ENCODE results near the gene FREM2. TPM values are rescaled to one million over a fixed set of nuclear protein-coding genes. Genes with fewer than 3 reads are reported as not detected.

FREM2 gene
- total and polyA plus RNA-seq, 4 donors: 1.6 to 58.3 (median 9.4) TPM

GRCh38 chr13:38826182-38826813 lies 139.4 kb downstream of the FREM2 start:
- Histone ChIP-seq H3K27ac (ENCODE audit: low read depth in 1 of 2, low read length in 1 of 2) (no peak overlapping the region), H3K9me3 (ENCODE audit: control insufficient read depth in 4 of 4, insufficient read depth in 3 of 4, low read length in 3 of 4) (no peaks in the 10 kb centered on the region), H3K36me3 (ENCODE audit: control insufficient read depth in 4 of 4, insufficient read depth in 4 of 4, low read length in 4 of 4) (no peaks in the 10 kb centered on the region), H3K4me3 (no peak overlapping the region), H3K27me3 (ENCODE audit: control insufficient read depth in 3 of 3, insufficient read depth in 3 of 3, low read length in 2 of 3) (no peaks in the 10 kb centered on the region), H3K9ac (ENCODE audit: insufficient read depth in 1 of 2, low read length in 2 of 2) (no peak overlapping the region), H3K4me1 (ENCODE audit: control insufficient read depth in 5 of 5, insufficient read depth in 5 of 5, low read length in 5 of 5) (peaks cover 0 to 13% (median 0%) of the 10 kb centered on the region in 5 donors)
- TF ChIP-seq CTCF (IDR thresholded peaks at IDR 0.05; ENCODE audit: control extremely low read depth, extremely low read depth): no peak
- 56 to 67% methylated on average over 11 of the region's 11 CpGs for WGBS, 2 donors
- DNase-seq (no peak), ATAC-seq (ENCODE audit: insufficient read depth, low FRiP score) (no peak)

- no peak for ATAC-seq (ENCODE audit: insufficient read depth, low FRiP score)
Measured at GRCh38 chr13:38830442-38831045, 143.7 kb downstream of the FREM2 start.

GRCh38 chr13:38844581-38844980 lies 157.7 kb downstream of the FREM2 start:
- no peak for ATAC-seq (ENCODE audit: insufficient read depth, low FRiP score)
- no peak overlapping the region for H3K27ac ChIP-seq (ENCODE audit: low read depth in 1 of 2, low read length in 1 of 2)
- no peaks in the 10 kb centered on the region for H3K36me3 ChIP-seq (ENCODE audit: control insufficient read depth in 4 of 4, insufficient read depth in 4 of 4, low read length in 4 of 4)
- no peak for TF ChIP-seq CTCF (IDR thresholded peaks at IDR 0.05; ENCODE audit: control extremely low read depth, extremely low read depth)
- H3K27me3 ChIP-seq (ENCODE audit: control insufficient read depth in 3 of 3, insufficient read depth in 3 of 3, low read length in 2 of 3): no peaks in the 10 kb centered on the region
- no peak overlapping the region for H3K4me3 ChIP-seq
- WGBS, 2 donors: 89 to 94% methylated on average over 1 of the region's 1 CpG
- peaks cover 0 to under 1% (median 0%) of the 10 kb centered on the region in 4 donors for H3K9me3 ChIP-seq (ENCODE audit: control insufficient read depth in 4 of 4, insufficient read depth in 3 of 4, low read length in 3 of 4)
- H3K9ac ChIP-seq (ENCODE audit: insufficient read depth in 1 of 2, low read length in 2 of 2): no peak overlapping the region
- no peak for DNase-seq
- no peaks in the 10 kb centered on the region for H3K4me1 ChIP-seq (ENCODE audit: control insufficient read depth in 5 of 5, insufficient read depth in 5 of 5, low read length in 5 of 5)

More at GRCh38 chr13:38830442-38831045, 143.7 kb downstream of the FREM2 start:
- Histone ChIP-seq H3K9me3 (ENCODE audit: control insufficient read depth in 4 of 4, insufficient read depth in 3 of 4, low read length in 3 of 4) (no peaks in the 10 kb centered on the region), H3K27me3 (ENCODE audit: control insufficient read depth in 3 of 3, insufficient read depth in 3 of 3, low read length in 2 of 3) (no peaks in the 10 kb centered on the region), H3K4me3 (no peak overlapping the region), H3K9ac (ENCODE audit: insufficient read depth in 1 of 2, low read length in 2 of 2) (no peak overlapping the region), H3K4me1 (ENCODE audit: control insufficient read depth in 5 of 5, insufficient read depth in 5 of 5, low read length in 5 of 5) (peaks cover 0 to 10% (median 0%) of the 10 kb centered on the region in 5 donors), H3K36me3 (ENCODE audit: control insufficient read depth in 4 of 4, insufficient read depth in 4 of 4, low read length in 4 of 4) (no peaks in the 10 kb centered on the region), H3K27ac (ENCODE audit: low read depth in 1 of 2, low read length in 1 of 2) (no peak overlapping the region)
- TF ChIP-seq CTCF (IDR thresholded peaks at IDR 0.05; ENCODE audit: control extremely low read depth, extremely low read depth): no peak
- 67 to 77% methylated on average over 8 of the region's 8 CpGs for WGBS, 2 donors
- no peak for DNase-seq
